ENCODE data around the gene IFT20.

DNA sequence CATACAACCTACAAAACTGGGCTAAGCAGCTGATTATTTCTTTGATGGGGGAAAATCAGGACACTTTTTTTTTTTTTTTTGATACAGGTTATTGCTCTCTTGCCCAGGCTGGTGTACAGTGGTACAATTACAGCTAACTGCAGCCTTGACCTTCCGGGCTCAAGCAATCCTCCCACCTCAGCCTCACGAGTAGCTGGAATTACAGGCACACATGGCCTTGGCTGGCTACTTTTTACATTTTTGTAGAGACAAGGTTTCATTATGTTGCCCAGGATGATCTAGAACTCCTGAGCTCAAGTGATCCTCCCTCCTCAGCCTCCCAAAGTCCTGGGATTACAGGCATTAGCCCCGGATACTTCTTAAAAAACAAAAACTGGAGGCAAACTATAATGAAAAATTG is 36.8 kb downstream of the IFT20 start:
- TF ChIP-seq, protein P1, sequence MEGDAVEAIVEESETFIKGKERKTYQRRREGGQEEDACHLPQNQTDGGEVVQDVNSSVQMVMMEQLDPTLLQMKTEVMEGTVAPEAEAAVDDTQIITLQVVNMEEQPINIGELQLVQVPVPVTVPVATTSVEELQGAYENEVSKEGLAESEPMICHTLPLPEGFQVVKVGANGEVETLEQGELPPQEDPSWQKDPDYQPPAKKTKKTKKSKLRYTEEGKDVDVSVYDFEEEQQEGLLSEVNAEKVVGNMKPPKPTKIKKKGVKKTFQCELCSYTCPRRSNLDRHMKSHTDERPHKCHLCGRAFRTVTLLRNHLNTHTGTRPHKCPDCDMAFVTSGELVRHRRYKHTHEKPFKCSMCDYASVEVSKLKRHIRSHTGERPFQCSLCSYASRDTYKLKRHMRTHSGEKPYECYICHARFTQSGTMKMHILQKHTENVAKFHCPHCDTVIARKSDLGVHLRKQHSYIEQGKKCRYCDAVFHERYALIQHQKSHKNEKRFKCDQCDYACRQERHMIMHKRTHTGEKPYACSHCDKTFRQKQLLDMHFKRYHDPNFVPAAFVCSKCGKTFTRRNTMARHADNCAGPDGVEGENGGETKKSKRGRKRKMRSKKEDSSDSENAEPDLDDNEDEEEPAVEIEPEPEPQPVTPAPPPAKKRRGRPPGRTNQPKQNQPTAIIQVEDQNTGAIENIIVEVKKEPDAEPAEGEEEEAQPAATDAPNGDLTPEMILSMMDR (IDR thresholded peaks at IDR 0.05; ENCODE audit: poor library complexity) = no peak
- TF ChIP-seq EZH2 (IDR thresholded peaks at IDR 0.05; ENCODE audit: borderline replicate concordance) = no peak
